ENCODE data around the gene EHD1. TPM values are rescaled to one million over a fixed set of nuclear protein-coding genes. Genes with fewer than 3 reads are reported as not detected.

EHD1 gene
- total and polyA plus RNA-seq, 9 of the 15 experiments (the other 6 are each of a cell fraction or from before 2014, with no cell fraction given): 0.46 to 65.0 (median 16.4) TPM

DNA sequence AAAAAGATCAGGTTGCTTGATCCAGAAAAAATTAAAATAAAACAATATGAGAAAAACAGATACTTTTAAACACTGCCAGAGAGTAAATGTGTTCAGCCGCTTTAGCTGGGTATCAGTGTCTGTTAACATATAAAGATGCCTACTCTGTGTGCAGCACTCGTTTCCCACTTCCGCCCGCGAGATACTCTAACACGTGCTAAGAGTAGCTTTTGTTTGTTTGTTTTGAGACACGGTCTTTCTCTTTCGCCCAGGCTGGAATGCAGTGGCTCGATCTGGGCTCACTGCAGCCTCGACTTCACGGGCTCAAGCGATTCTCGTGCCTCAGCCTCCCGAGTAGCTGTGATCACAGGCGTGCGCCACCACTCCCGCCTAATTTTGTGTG is 67.5 kb downstream of the EHD1 start (continued):
- TF ChIP-seq, protein P1, sequence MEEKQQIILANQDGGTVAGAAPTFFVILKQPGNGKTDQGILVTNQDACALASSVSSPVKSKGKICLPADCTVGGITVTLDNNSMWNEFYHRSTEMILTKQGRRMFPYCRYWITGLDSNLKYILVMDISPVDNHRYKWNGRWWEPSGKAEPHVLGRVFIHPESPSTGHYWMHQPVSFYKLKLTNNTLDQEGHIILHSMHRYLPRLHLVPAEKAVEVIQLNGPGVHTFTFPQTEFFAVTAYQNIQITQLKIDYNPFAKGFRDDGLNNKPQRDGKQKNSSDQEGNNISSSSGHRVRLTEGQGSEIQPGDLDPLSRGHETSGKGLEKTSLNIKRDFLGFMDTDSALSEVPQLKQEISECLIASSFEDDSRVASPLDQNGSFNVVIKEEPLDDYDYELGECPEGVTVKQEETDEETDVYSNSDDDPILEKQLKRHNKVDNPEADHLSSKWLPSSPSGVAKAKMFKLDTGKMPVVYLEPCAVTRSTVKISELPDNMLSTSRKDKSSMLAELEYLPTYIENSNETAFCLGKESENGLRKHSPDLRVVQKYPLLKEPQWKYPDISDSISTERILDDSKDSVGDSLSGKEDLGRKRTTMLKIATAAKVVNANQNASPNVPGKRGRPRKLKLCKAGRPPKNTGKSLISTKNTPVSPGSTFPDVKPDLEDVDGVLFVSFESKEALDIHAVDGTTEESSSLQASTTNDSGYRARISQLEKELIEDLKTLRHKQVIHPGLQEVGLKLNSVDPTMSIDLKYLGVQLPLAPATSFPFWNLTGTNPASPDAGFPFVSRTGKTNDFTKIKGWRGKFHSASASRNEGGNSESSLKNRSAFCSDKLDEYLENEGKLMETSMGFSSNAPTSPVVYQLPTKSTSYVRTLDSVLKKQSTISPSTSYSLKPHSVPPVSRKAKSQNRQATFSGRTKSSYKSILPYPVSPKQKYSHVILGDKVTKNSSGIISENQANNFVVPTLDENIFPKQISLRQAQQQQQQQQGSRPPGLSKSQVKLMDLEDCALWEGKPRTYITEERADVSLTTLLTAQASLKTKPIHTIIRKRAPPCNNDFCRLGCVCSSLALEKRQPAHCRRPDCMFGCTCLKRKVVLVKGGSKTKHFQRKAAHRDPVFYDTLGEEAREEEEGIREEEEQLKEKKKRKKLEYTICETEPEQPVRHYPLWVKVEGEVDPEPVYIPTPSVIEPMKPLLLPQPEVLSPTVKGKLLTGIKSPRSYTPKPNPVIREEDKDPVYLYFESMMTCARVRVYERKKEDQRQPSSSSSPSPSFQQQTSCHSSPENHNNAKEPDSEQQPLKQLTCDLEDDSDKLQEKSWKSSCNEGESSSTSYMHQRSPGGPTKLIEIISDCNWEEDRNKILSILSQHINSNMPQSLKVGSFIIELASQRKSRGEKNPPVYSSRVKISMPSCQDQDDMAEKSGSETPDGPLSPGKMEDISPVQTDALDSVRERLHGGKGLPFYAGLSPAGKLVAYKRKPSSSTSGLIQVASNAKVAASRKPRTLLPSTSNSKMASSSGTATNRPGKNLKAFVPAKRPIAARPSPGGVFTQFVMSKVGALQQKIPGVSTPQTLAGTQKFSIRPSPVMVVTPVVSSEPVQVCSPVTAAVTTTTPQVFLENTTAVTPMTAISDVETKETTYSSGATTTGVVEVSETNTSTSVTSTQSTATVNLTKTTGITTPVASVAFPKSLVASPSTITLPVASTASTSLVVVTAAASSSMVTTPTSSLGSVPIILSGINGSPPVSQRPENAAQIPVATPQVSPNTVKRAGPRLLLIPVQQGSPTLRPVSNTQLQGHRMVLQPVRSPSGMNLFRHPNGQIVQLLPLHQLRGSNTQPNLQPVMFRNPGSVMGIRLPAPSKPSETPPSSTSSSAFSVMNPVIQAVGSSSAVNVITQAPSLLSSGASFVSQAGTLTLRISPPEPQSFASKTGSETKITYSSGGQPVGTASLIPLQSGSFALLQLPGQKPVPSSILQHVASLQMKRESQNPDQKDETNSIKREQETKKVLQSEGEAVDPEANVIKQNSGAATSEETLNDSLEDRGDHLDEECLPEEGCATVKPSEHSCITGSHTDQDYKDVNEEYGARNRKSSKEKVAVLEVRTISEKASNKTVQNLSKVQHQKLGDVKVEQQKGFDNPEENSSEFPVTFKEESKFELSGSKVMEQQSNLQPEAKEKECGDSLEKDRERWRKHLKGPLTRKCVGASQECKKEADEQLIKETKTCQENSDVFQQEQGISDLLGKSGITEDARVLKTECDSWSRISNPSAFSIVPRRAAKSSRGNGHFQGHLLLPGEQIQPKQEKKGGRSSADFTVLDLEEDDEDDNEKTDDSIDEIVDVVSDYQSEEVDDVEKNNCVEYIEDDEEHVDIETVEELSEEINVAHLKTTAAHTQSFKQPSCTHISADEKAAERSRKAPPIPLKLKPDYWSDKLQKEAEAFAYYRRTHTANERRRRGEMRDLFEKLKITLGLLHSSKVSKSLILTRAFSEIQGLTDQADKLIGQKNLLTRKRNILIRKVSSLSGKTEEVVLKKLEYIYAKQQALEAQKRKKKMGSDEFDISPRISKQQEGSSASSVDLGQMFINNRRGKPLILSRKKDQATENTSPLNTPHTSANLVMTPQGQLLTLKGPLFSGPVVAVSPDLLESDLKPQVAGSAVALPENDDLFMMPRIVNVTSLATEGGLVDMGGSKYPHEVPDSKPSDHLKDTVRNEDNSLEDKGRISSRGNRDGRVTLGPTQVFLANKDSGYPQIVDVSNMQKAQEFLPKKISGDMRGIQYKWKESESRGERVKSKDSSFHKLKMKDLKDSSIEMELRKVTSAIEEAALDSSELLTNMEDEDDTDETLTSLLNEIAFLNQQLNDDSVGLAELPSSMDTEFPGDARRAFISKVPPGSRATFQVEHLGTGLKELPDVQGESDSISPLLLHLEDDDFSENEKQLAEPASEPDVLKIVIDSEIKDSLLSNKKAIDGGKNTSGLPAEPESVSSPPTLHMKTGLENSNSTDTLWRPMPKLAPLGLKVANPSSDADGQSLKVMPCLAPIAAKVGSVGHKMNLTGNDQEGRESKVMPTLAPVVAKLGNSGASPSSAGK (IDR thresholded peaks at IDR 0.05): peak; percentile 60
- TF ChIP-seq ZNF57 (CRISPR knock-in tag; IDR thresholded peaks at IDR 0.05): no peak
- TF ChIP-seq ZNF551 (CRISPR knock-in tag; IDR thresholded peaks at IDR 0.05): no peak
- TF ChIP-seq, protein P2, sequence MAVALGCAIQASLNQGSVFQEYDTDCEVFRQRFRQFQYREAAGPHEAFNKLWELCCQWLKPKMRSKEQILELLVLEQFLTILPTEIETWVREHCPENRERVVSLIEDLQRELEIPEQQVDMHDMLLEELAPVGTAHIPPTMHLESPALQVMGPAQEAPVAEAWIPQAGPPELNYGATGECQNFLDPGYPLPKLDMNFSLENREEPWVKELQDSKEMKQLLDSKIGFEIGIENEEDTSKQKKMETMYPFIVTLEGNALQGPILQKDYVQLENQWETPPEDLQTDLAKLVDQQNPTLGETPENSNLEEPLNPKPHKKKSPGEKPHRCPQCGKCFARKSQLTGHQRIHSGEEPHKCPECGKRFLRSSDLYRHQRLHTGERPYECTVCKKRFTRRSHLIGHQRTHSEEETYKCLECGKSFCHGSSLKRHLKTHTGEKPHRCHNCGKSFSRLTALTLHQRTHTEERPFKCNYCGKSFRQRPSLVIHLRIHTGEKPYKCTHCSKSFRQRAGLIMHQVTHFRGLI (CRISPR knock-in tag; IDR thresholded peaks at IDR 0.05): no peak
- TF ChIP-seq RFX1 (IDR thresholded peaks at IDR 0.05): no peak
- no peak for TF ChIP-seq TEAD1 (CRISPR knock-in tag; IDR thresholded peaks at IDR 0.05)
- TF ChIP-seq, protein P3, sequence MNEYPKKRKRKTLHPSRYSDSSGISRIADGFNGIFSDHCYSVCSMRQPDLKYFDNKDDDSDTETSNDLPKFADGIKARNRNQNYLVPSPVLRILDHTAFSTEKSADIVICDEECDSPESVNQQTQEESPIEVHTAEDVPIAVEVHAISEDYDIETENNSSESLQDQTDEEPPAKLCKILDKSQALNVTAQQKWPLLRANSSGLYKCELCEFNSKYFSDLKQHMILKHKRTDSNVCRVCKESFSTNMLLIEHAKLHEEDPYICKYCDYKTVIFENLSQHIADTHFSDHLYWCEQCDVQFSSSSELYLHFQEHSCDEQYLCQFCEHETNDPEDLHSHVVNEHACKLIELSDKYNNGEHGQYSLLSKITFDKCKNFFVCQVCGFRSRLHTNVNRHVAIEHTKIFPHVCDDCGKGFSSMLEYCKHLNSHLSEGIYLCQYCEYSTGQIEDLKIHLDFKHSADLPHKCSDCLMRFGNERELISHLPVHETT (CRISPR knock-in tag; conservative IDR thresholded peaks at IDR 0.05 in 1 of 2, IDR thresholded peaks at IDR 0.05 in 1 of 2): peak in 1 of 2 experiments; percentile 47; a peak in 1 of 4 replicates
- TF ChIP-seq, protein P4, sequence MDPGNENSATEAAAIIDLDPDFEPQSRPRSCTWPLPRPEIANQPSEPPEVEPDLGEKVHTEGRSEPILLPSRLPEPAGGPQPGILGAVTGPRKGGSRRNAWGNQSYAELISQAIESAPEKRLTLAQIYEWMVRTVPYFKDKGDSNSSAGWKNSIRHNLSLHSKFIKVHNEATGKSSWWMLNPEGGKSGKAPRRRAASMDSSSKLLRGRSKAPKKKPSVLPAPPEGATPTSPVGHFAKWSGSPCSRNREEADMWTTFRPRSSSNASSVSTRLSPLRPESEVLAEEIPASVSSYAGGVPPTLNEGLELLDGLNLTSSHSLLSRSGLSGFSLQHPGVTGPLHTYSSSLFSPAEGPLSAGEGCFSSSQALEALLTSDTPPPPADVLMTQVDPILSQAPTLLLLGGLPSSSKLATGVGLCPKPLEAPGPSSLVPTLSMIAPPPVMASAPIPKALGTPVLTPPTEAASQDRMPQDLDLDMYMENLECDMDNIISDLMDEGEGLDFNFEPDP (CRISPR knock-in tag; IDR thresholded peaks at IDR 0.05): no peak
- TF ChIP-seq CHCHD3 (CRISPR knock-in tag; IDR thresholded peaks at IDR 0.05): no peak

All from K562 (cell line).